Sigmoid colon (tissue), 7 donors: ENCODE data around the gene MYRIP. TPM values are rescaled to one million over a fixed set of nuclear protein-coding genes. Genes with fewer than 3 reads are reported as not detected.
A peak's percentile ranks its signal among the peaks of the same experiment; 100 is the strongest.

ENCODE experiments used
- DNase-seq: peaks from one replicate; pipeline ENCODE4 v3.0.0-alpha.2; 2019
- H3K27ac ChIP-seq, 4 donors: fragments of 200-600 bp; sonication (generic); one replicate each; pipeline ENCODE4 v1.5.1; 2016 to 2019; ENCODE audit warnings: mild to moderate bottlenecking in 1 of 4
- H3K27me3 ChIP-seq, 3 donors: fragments of 200-600 bp; sonication (generic); one replicate each; pipeline ENCODE4 v1.5.1; 2019; ENCODE audit warnings: mild to moderate bottlenecking in 1 of 3
- H3K36me3 ChIP-seq, 4 donors: fragments of 200-600 bp; sonication (generic); one replicate each; pipeline ENCODE4 v1.5.1; 2016 to 2019
- H3K4me1 ChIP-seq, 4 donors: fragments of 200-600 bp; sonication (generic); one replicate each; pipeline ENCODE4 v1.5.1; 2017 to 2019
- H3K4me3 ChIP-seq, 4 donors: fragments of 200-600 bp; sonication (generic); one replicate each; pipeline ENCODE4 v1.5.1; 2017 to 2019; ENCODE audit warnings: mild to moderate bottlenecking in 2 of 4, moderate library complexity in 1 of 4
- H3K9me3 ChIP-seq, 4 donors: fragments of 200-600 bp in 3 of 4; sonication (generic) in 3 of 4; one replicate each; pipeline versions ENCODE4 v1.5.1 to v1.6.1; 2013 to 2019
- CTCF ChIP-seq, 4 experiments: fragments of 450-650 bp in 3 of 4; fragments of 200-600 bp in 1 of 4; IDR thresholded peaks; one replicate each; pipeline ENCODE4 v1.5.1; 2016 to 2019; ENCODE audit warnings: antibody characterized with exemption in 4 of 4, mild to moderate bottlenecking in 3 of 4, moderate library complexity in 2 of 4
- EP300 ChIP-seq, 4 donors: sonication (generic); formaldehyde crosslinking; IDR thresholded peaks; one replicate each; pipeline ENCODE4 v1.6.1; 2017; ENCODE audit warnings: antibody characterized with exemption in 4 of 4
- POLR2A ChIP-seq, 2 donors: fragments of 450-650 bp; IDR thresholded peaks; one replicate each; pipeline ENCODE4 v1.6.1; 2016; ENCODE audit warnings: antibody characterized with exemption in 2 of 2, mild to moderate bottlenecking in 2 of 2, moderate library complexity in 2 of 2
- POLR2AphosphoS5 ChIP-seq, 4 donors: sonication (generic); formaldehyde crosslinking; IDR thresholded peaks; one replicate each; pipeline ENCODE4 v1.6.1; 2017; ENCODE audit warnings: antibody characterized with exemption in 4 of 4
- WGBS, 2 donors: extraction: QIAGEN DNeasy Blood & Tissue Kit; methylation state at CpG; one replicate each; pipeline ENCODE4 v1.1.7; 2013; 5-methylcytosine and 5-hydroxymethylcytosine counted together
- intact Hi-C: fragments of 100-400 bp; cut with DNase I; formaldehyde crosslinking; loops from one replicate; pipeline ENCODE4 v1.15.1; 2023
- polyA plus RNA-seq, 3 donors: library from polyadenylated mRNA; stranded (reverse); fragments of 200-250 nt; gene quantifications; one replicate each; pipeline ENCODE4 v1.2.3, GENCODE V29; 2013
- total RNA-seq, 4 donors: library from RNA; depleted of rRNA; stranded (reverse); fragments of >200 nt; gene quantifications; one replicate each; pipeline ENCODE4 v1.1.0, GENCODE V29; 2016
- donor health status: healthy with polysubstance abuse.
- donor health status: Bipolar disorder and iron deficiency.
- donor health status: healthy.

MYRIP gene
- total and polyA plus RNA-seq, 7 donors, result 2.2 to 5.5 (median 4.2) TPM

DNA sequence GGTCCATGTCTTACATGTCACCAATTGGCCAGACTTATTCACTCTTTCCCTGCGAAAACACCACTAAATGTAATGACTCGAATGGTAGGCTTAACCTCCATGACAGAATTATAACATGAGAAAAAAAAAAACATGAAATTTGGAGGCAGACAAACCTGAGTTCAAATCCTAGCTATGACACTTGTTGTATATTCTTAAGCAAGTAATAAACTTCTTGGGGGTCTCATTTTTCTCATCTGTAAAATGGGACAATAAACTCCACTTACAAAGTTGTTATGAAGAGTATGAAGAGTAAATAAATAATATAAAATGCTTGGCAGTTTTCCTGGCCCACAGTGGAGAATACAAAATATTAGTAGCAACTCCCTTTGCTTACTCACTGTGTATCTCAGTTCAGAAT lies 488.7 kb downstream of the MYRIP start:
- WGBS, 2 donors, result 92 to 96% methylated on average over 2 of the region's 2 CpGs
- TF ChIP-seq EP300 (IDR thresholded peaks at IDR 0.05), result no peak
- TF ChIP-seq POLR2AphosphoS5 (IDR thresholded peaks at IDR 0.05), result no peak
- TF ChIP-seq POLR2A (IDR thresholded peaks at IDR 0.05), result no peak
- no peak for TF ChIP-seq CTCF (IDR thresholded peaks at IDR 0.05)
- no peaks in the 10 kb centered on the region for H3K9me3 ChIP-seq
- no peak for DNase-seq
- no peak overlapping the region for H3K4me3 ChIP-seq
- no peaks in the 10 kb centered on the region for H3K27me3 ChIP-seq
- intact Hi-C loops, result no loop called here
- H3K36me3 ChIP-seq, result peaks cover 0 to 8% (median 0%) of the 10 kb centered on the region in 4 donors
- no peaks in the 10 kb centered on the region for H3K4me1 ChIP-seq
- no peak overlapping the region for H3K27ac ChIP-seq

DNA sequence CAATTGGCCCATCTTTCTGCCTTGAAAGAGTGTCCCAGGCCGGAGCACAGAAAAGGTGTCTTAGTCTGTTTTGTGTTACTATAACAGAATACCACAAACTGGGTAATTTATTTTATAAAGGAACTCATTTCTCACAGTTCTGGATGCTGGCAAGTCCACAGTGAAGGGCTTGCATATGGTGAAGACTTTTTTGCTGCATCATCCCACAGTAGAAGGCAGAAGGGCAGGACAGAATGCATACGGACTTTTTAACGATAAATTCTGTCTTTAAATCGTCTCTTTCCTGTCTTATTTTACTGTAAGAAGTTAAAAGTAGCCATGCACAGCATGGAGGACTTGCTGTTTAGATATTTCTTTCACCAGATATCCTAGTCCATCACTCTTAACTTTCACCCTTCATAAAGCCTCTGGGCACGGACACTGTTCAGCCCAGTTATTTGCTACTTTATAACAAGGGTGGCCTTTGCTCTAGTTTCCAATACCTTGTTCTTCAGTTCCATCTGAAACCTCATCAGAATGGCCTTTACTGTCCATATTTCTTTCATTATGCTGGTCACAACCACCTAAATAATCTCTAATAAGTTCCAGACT lies 489.8 kb downstream of the MYRIP start:
- TF ChIP-seq CTCF (IDR thresholded peaks at IDR 0.05) (no peak), POLR2A (IDR thresholded peaks at IDR 0.05) (no peak), POLR2AphosphoS5 (IDR thresholded peaks at IDR 0.05) (no peak), EP300 (IDR thresholded peaks at IDR 0.05) (no peak)
- H3K4me1 ChIP-seq, result no peaks in the 10 kb centered on the region
- intact Hi-C loops, result no loop called here
- H3K36me3 ChIP-seq, result peaks cover 0 to 8% (median 0%) of the 10 kb centered on the region in 4 donors
- no peak overlapping the region for H3K27ac ChIP-seq
- no peak for DNase-seq
- no peaks in the 10 kb centered on the region for H3K9me3 ChIP-seq
- no peaks in the 10 kb centered on the region for H3K27me3 ChIP-seq
- no peak overlapping the region for H3K4me3 ChIP-seq
- 88 to 92% methylated on average over 5 of the region's 5 CpGs for WGBS, 2 donors

DNA sequence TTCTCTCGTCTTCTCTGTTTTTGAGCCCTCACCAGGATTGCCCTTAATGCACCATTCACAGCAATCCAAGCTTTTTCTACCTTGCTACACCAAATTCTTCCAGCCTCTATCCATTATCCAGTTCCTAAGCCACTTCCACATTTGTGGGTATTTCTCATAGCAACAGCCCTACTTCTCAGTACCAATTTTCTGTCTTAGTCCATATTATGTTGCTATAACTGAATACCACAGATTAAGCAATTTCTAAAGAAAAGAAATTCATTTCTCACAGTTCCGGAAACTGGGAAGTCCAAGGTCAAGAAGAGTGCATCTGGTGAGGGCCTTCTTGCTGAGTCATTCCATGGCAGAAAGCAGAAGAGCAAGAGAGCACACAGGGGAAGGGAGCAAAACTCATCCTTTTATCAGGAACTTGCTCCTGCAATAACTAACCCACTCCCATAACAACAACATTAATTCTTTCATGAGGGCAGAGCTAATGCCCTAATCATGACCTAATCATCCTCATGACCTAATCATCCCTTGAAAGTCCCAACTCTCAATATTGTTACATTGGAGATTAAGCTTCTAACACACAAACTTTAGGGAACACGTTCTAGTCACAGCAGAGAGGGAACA lies 490.4 kb downstream of the MYRIP start:
- H3K9me3 ChIP-seq, result no peaks in the 10 kb centered on the region
- intact Hi-C loops, result no loop called here
- no peaks in the 10 kb centered on the region for H3K4me1 ChIP-seq
- H3K27ac ChIP-seq, result no peak overlapping the region
- DNase-seq, result no peak
- peaks cover 0 to 3% (median 0%) of the 10 kb centered on the region in 4 donors for H3K36me3 ChIP-seq
- no peaks in the 10 kb centered on the region for H3K27me3 ChIP-seq
- WGBS, 2 donors, result 82 to 84% methylated on average over 3 of the region's 3 CpGs
- no peak overlapping the region for H3K4me3 ChIP-seq
- TF ChIP-seq CTCF (IDR thresholded peaks at IDR 0.05) (no peak), EP300 (IDR thresholded peaks at IDR 0.05) (no peak), POLR2AphosphoS5 (IDR thresholded peaks at IDR 0.05) (peak in 1 of 4 donors; percentile 49), POLR2A (IDR thresholded peaks at IDR 0.05) (no peak)

DNA sequence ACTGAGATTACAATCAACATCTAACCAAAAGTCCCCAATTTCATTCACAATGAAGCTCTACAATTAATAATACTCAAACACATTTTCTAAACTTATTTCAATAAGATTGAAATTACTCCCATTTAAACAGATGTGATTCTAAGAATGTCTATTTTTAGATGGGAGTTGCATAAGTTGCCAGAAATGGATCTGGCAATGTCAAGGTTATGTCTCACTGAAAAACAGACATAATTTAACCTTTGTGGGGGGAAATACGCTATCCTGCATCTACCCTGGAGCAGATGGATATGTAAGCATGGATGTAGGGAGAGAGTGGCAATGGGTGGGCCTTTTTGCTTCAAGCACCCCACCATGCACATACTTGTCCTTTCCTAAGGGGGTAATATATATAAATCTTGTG lies 493.4 kb downstream of the MYRIP start:
- intact Hi-C loops, result no loop called here
- no peak overlapping the region for H3K27ac ChIP-seq

More for the DNA sequence above, 493.4 kb downstream of the MYRIP start:
- Histone ChIP-seq H3K9me3 (no peaks in the 10 kb centered on the region), H3K4me3 (no peak overlapping the region), H3K4me1 (no peaks in the 10 kb centered on the region), H3K36me3 (peaks cover 0 to 3% (median 0%) of the 10 kb centered on the region in 4 donors), H3K27me3 (no peaks in the 10 kb centered on the region)
- DNase-seq, result no peak
- WGBS, 2 donors, result 89% methylated on average over 1 of the region's 1 CpG
- TF ChIP-seq POLR2A (IDR thresholded peaks at IDR 0.05), result no peak
- TF ChIP-seq POLR2AphosphoS5 (IDR thresholded peaks at IDR 0.05), result no peak
- TF ChIP-seq CTCF (IDR thresholded peaks at IDR 0.05), result no peak
- TF ChIP-seq EP300 (IDR thresholded peaks at IDR 0.05), result no peak
